ENCODE results near the gene OGT.
"Not testable (repeated sequence)": the region's sequence is repeated elsewhere in the genome, so short reads cannot be mapped to it uniquely, and the experiment has no call there.

Gene OGT

DNA sequence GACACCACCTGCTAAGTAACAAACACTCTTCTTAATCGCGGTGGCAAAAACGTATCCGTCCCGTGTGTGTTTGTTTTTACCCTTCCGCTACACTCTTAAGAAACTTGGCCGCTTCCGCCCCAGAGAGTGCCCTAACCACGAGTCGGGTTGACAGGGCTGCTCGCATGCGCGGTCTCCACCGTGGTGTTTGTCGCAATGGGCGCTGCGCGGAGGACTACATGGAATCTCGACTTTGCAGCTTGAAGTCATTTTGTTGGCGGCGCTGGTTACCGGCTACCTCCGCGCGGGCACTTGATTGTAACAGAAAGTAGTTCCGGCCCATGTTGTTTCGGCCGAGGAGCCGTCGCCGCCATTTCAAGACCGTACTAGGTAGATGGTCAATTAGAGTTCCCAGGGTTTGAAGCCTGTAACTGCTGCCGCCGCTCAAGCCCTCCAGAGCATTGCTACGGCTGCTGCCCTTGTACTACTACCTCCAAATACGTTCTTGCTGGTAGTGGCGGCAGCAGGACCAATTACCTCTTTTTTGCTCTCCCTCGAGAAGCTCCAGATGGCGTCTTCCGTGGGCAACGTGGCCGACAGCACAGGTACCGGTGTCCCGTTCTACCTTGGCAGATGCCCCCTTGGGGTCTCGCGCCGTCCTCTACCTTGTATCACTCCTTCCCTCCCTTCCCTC, at the start of gene OGT:
OGT (plus strand) TSS at position 352 of the 673 bp plus-strand sequence; CDS start at position 548, 196 bp downstream.
- no peaks in the 10 kb centered on the region for H3K27me3 Mint-ChIP-seq
- H3K4me3 Mint-ChIP-seq, result peak within 1 kb of the TSS; percentile 98
- peak within 1 kb of the TSS; percentile 97 for H3K27ac Mint-ChIP-seq
- peaks cover 24% of the 10 kb centered on the region for H3K36me3 Mint-ChIP-seq
- ATAC-seq, result peak; percentile 96
- no peaks in the 10 kb centered on the region for H3K9me3 Mint-ChIP-seq
- H3K4me1 Mint-ChIP-seq, result peaks cover 19% of the 10 kb centered on the region

DNA sequence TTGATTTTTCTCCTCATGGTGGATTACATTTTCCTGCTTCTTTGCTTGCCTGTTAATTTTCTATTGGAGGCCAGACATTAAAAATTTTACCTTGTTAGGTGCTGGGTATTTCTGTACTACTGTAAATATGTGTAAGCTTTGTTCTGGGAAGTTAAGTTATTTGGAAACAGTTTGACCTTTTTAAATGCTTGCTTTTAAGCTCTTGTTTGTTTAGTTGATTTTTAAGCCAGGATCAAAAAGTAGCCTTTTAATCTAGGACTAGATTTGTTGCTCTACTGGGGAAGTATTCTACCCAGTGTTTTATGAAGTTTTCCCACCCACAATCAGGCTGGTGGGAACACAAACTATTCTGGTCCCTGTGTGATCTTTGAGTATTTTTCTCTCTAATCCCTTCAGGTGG, 45.1 kb upstream of the OGT start:
- Mint-ChIP-seq H3K27me3 (no peaks in the 10 kb centered on the region), H3K4me3 (no peak overlapping the region), H3K4me1 (peaks cover 15% of the 10 kb centered on the region), H3K27ac (no peak overlapping the region), H3K36me3 (peaks cover 5% of the 10 kb centered on the region), H3K9me3 (no peaks in the 10 kb centered on the region)
- ATAC-seq, result no peak

DNA sequence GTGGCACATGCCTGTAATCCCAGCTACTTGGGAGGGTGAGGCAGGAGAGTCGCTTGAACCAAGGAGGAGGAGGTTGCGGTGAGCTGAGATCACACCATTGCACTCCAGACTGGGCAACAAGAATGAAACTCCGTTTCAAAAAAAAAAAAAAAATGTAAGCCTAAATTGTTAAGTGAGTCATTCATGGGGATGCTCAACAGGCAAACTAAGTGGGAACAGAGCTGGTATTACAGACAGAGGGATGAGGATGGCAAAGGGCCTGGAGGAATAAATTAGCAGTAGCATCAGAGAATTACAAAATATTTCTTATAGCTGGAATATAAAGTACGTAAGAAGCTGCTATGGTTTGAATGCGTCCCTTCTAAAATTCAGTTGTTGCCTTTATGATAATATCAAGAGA, 43.4 kb upstream of the OGT start:
- Mint-ChIP-seq H3K9me3 (no peaks in the 10 kb centered on the region), H3K27ac (no peak overlapping the region), H3K4me1 (peaks cover 12% of the 10 kb centered on the region), H3K36me3 (peaks cover 5% of the 10 kb centered on the region), H3K27me3 (no peaks in the 10 kb centered on the region), H3K4me3 (no peak overlapping the region)
- no peak for ATAC-seq

DNA sequence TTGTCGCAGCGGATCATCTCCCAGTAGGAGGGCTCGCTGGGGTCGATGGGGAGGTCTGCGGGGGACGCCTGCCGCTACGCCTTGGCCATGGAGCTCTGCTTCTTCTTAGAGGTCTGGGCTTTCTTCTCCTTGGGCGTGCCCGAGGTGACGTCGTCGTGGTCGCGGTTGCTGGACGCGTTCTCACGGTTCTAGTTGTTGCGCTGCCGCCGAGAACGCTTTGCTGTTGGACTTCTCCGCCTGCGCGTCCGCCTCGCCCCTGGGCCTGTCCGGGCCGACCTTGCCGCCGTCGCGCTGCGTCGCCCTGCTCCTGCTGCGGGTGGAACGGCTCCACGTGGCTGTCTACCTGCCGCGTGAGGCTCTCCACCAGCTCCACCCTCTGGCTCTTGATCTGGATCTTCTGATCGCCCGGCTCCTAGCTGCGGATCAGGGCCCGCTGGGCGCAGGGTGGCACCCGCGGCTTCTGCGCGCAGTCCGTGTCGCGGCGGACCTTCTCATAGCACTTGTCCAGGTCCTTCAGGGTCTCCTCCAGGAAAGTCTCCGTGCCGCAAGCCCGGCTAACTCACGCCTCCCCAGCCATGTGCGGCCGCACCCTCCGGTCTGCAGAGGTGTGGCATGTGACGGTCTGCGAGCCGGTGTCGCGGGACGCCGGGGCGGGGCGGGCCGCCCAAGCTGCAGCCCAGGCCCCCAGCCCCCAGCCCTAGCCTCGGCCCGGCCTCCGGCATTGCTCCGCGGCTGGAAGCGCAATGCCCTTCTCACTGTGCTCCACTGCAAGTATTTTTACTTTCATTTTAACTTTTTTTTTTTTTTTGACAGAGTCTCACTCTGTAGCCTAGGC, 40.5 kb upstream of the OGT start:
- no peaks in the 10 kb centered on the region for H3K36me3 Mint-ChIP-seq
- H3K4me3 Mint-ChIP-seq, result peak overlapping the region; percentile 90
- H3K4me1 Mint-ChIP-seq, result peaks cover 12% of the 10 kb centered on the region
- no peaks in the 10 kb centered on the region for H3K27me3 Mint-ChIP-seq
- H3K9me3 Mint-ChIP-seq, result no peaks in the 10 kb centered on the region
- ATAC-seq, result peak; percentile 88
- H3K27ac Mint-ChIP-seq, result peak overlapping the region; percentile 80

DNA sequence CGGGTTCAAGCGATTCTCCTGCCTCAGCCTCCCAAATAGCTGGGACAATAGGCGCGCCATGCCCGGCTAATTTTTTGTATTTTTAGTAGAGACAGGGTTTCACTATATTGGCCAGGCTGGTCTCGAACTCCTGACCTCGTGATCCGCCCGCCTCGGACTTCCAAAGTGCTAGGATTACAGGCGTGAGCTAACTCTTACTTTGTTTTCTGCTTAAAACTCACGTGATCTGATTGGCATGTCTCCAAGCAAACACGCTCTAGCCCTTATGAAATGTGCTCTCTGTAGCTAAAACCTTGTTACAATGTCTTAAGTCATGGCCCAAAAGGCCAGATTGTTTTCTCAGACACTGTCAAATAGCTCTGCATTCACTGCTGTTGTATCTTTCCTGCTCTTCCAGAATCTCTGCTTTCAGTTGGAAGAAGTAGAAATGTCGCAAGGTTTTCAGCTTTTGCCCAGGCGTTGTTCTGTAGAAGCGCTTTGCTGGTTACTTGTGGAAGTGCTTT, 39.7 kb upstream of the OGT start:
- peak overlapping the region; percentile 80 for H3K27ac Mint-ChIP-seq
- no peaks in the 10 kb centered on the region for H3K27me3 Mint-ChIP-seq
- no peaks in the 10 kb centered on the region for H3K36me3 Mint-ChIP-seq
- H3K4me3 Mint-ChIP-seq, result peak overlapping the region; percentile 90
- H3K4me1 Mint-ChIP-seq, result peaks cover 12% of the 10 kb centered on the region
- H3K9me3 Mint-ChIP-seq, result no peaks in the 10 kb centered on the region
- no peak for ATAC-seq

DNA sequence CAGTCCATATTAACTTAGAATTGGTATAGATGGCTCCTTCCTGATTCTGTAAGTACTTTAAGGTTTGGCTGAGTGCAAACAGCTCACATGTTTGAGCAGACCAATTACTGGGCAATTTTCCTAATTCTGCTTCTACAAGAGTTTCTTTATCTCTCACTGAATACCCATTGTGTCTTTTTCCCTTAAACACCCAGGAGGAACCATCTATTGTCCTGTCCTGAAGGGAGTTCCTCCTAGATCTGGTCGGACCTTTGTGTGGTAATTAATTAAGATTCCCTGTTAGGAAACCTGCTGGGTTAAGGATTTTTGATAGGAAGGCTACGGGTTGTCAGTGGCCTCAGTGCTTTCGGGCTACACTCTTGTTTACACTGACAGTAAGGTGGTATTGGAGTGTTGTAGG, 36.9 kb upstream of the OGT start:
- H3K4me1 Mint-ChIP-seq, result peaks cover 12% of the 10 kb centered on the region
- not testable (repeated sequence) for H3K27me3 Mint-ChIP-seq, H3K9me3 Mint-ChIP-seq, ATAC-seq, H3K36me3 Mint-ChIP-seq, H3K4me3 Mint-ChIP-seq, H3K27ac Mint-ChIP-seq

DNA sequence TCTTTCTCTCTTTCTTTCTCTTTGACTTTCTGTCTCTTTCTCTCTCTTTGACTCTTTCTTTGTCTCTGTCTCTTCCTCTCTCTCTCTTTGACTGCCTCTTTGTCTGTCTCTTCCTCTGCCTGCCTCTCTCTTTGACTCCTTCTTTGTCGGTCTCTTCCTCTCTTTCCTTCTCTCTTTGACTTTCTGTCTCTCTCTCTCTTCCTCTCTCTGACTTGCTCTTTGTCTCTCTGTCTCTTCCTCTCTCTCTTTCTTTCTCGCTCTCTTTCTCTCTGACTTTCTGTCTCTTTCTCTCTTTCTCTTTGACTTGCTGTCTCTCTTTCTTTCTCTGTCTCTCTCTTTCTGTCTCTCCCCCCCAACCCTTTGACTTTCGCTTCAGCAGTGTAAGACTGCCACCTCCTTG, 36.4 kb upstream of the OGT start:
- H3K27me3 Mint-ChIP-seq, result no peaks in the 10 kb centered on the region

DNA sequence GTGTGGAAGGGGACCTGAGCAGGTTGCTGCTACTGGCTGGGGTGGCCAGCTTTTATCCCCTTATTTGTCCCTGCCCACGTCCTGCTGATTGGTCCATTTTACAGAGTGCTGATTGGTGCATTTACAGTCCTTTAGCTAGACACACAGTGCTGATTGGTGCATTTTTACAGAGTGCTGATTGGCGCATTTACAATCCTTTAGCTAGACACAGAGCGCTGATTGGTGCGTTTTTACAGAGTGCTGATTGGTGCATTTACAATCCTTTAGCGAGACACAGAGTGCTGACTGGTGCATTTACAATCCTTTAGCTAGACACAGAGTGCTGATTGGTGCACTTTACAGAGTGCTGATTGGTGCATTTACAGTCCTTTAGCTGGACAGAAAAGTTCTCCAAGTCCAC, 30.8 kb upstream of the OGT start:
- not testable (repeated sequence) for H3K27me3 Mint-ChIP-seq, H3K4me1 Mint-ChIP-seq, H3K27ac Mint-ChIP-seq, H3K36me3 Mint-ChIP-seq, ATAC-seq, H3K4me3 Mint-ChIP-seq, H3K9me3 Mint-ChIP-seq

More for the DNA sequence above, 36.4 kb upstream of the OGT start:
- H3K9me3 Mint-ChIP-seq, result no peaks in the 10 kb centered on the region
- ATAC-seq, result no peak
- peak overlapping the region; percentile 23 for H3K27ac Mint-ChIP-seq
- peaks cover 12% of the 10 kb centered on the region for H3K4me1 Mint-ChIP-seq
- H3K36me3 Mint-ChIP-seq, result no peaks in the 10 kb centered on the region
- H3K4me3 Mint-ChIP-seq, result no peak overlapping the region

DNA sequence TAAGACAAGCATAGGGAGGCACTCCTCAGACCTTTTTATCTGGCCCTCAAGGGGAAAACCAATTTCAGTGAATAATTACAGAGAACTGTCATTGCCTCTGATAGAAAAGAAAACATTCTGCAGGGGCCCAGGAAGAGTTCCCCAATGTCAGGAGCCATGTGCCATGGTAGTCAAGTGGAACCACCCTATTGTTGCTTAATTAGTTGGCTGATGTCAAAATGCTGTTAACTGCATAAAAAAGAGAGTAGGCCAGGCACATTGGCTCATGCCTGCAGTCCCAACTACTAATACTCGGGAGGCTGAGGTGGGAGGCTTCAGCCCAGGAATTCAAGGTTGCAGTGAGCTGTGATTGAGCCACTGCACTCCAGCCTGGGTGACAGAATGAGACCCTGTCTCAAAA, 28.6 kb upstream of the OGT start:
- Mint-ChIP-seq H3K36me3 (peaks cover 5% of the 10 kb centered on the region), H3K4me1 (no peaks in the 10 kb centered on the region), H3K9me3 (no peaks in the 10 kb centered on the region)

DNA sequence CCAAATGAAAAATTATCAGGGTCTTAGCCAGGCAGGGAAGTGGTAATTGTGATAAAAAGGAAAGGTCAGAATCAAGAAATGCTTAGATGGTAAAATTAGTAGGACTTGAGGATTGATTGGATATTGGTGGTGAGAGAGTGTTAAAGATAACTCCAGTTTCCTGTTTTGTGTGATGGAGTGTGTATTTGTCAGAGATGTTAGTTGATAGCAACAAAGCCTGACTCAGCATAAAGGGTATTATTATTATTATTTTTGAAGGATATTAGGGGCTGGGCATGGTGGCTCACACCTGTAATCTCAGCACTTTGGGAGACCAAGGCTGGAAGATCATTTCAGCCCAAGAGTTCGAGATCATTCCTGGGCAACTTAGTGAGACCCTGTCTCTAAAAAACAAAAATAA, 23.6 kb upstream of the OGT start:
- H3K27ac Mint-ChIP-seq, result no peak overlapping the region
- H3K27me3 Mint-ChIP-seq, result no peaks in the 10 kb centered on the region
- H3K9me3 Mint-ChIP-seq, result peaks cover 6% of the 10 kb centered on the region
- no peak for ATAC-seq
- no peaks in the 10 kb centered on the region for H3K36me3 Mint-ChIP-seq
- H3K4me3 Mint-ChIP-seq, result no peak overlapping the region
- H3K4me1 Mint-ChIP-seq, result peaks cover 11% of the 10 kb centered on the region

More for the DNA sequence above, 28.6 kb upstream of the OGT start:
- Mint-ChIP-seq H3K27ac (no peak overlapping the region), H3K4me3 (no peak overlapping the region), H3K27me3 (no peaks in the 10 kb centered on the region)
- no peak for ATAC-seq

DNA sequence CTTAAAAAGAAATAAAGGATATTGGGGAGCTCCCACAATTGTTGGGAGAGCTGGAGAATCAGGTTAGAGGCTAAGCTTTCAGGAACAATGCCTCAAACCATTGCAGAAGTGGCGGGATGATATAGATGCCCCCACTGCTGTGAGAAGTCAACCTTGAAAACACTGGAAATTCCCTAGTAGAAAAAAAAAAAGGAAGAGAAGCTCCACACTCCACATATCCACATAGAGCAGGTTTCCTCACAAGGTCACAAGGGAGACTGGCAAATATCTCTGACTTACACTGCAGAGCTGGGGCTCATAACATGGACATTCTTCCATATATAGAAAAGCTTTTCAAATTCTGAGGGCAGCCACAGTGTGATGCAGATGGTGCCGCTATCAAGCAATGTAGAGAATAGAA, 22.7 kb upstream of the OGT start:
- peaks cover 19% of the 10 kb centered on the region for H3K4me1 Mint-ChIP-seq
- no peak for ATAC-seq
- H3K27me3 Mint-ChIP-seq, result no peaks in the 10 kb centered on the region
- H3K9me3 Mint-ChIP-seq, result peaks cover 6% of the 10 kb centered on the region
- H3K4me3 Mint-ChIP-seq, result no peak overlapping the region
- no peak overlapping the region for H3K27ac Mint-ChIP-seq
- no peaks in the 10 kb centered on the region for H3K36me3 Mint-ChIP-seq

DNA sequence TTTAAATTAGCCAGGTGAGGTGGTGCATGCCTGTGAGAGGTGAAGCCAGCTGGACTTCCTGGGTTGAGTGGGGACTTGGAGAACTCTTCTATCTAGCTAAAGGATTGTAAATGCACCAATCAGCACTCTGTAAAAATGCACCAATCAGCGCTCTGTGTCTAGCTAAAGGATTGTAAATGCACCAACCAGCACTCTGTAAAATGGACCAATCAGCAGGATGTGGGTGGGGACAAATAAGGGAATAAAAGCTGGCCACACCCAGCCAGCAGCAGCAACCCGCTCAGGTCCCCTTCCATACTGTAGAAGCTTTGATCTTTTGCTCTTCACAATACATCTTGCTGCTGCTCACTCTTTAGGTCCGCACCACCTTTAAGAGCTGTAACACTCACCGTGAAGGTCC, 19.2 kb upstream of the OGT start:
- H3K4me1 Mint-ChIP-seq, result peaks cover 21% of the 10 kb centered on the region
- ATAC-seq, H3K36me3 Mint-ChIP-seq, H3K9me3 Mint-ChIP-seq, H3K27me3 Mint-ChIP-seq, H3K27ac Mint-ChIP-seq, H3K4me3 Mint-ChIP-seq: not testable (repeated sequence)

DNA sequence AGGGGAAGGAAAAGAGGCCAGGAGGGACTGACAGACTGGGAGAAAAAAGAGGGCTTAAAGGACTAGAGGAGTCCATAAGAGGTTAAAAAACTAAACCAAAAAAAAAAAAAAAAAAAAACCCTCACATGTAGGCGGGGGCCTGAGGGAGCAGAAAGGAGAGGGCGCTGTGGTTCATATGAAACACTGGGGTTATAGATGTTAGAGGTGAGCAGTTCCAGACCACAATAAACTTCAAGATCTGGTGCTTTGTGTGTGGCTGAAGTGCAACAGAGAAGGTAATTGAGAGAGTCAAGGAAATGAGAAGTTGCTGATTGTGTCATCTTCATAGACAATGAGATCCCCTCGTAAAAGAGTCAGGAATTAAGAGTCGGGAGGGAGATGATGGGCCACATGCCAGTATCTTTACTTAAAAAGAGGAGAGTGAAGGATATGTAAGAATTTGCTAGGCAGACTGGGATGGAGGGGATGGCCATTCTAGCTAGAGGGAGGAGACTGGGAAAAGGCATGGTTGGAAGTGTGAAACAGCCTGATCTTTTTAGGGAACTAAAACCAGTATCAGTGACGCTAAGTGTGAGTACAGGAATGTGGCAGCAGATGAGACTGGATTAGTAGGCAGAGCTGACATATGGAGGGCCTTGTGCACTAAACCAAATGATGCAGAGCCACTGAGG, 18.4 kb upstream of the OGT start:
- Mint-ChIP-seq H3K27ac (peak overlapping the region; percentile 78), H3K4me1 (peaks cover 21% of the 10 kb centered on the region), H3K36me3 (no peaks in the 10 kb centered on the region), H3K9me3 (peaks cover 6% of the 10 kb centered on the region), H3K27me3 (no peaks in the 10 kb centered on the region), H3K4me3 (peak overlapping the region; percentile 14)
- peak; percentile 85 for ATAC-seq

DNA sequence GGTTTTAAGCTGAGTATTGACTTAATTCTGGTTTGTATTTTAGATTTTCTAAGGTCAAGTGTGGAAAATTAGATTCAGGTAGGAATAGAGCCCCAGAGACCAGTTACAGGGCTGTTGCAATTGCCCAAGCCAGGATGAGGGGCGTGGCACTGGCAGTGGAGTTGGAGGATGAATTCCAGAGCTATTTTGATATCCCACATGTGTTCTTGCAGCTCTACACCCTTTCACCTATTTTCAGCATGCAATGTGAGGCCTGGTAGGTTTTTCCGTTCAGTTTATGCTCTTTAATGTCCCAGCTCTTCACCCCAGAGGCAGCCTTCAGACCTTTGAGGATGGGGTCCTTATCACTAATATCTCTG, 17.9 kb upstream of the OGT start:
- Mint-ChIP-seq H3K9me3 (peaks cover 6% of the 10 kb centered on the region), H3K36me3 (no peaks in the 10 kb centered on the region)

DNA sequence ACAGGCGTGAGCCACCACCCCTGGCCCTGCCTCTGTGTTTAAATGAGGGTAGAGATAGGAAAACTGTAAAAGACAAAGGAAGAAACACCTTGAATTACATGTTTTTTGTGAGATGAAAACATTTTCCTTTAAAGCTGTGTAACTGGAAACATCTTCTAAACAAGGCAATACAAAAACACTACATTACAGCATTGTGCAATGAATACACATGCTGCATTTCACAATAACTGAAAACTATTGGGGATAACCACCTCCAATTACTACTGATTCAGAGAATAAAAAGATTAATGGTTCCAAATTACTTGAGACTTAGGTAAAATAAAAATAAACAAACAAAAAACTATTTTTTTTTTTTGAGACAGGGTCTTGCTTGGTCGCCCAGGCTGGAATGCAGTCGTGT, 7.6 kb upstream of the OGT start:
- H3K9me3 Mint-ChIP-seq, result no peaks in the 10 kb centered on the region
- ATAC-seq, result no peak

More for the DNA sequence above, 17.9 kb upstream of the OGT start:
- peak overlapping the region; percentile 78 for H3K27ac Mint-ChIP-seq
- no peak overlapping the region for H3K4me3 Mint-ChIP-seq
- no peak for ATAC-seq
- H3K27me3 Mint-ChIP-seq, result no peaks in the 10 kb centered on the region
- H3K4me1 Mint-ChIP-seq, result peaks cover 21% of the 10 kb centered on the region

More for the DNA sequence above, 7.6 kb upstream of the OGT start:
- H3K4me3 Mint-ChIP-seq, result no peak overlapping the region
- no peak overlapping the region for H3K27ac Mint-ChIP-seq
- no peaks in the 10 kb centered on the region for H3K36me3 Mint-ChIP-seq
- H3K27me3 Mint-ChIP-seq, result no peaks in the 10 kb centered on the region
- no peaks in the 10 kb centered on the region for H3K4me1 Mint-ChIP-seq

Measured in stimulated activated memory B cell treated with anti-CD40 and anti-IgM and Interleukin-4, amounts not matched to agents 10 μg/mL and 1 μg/mL and 100 μg/mL, for 72 hours (primary cell).